ENCODE data around the gene CLCN3. TPM values are rescaled to one million over a fixed set of nuclear protein-coding genes. Genes with fewer than 3 reads are reported as not detected.

CLCN3 gene
- total and polyA plus RNA-seq, 4 donors, result 9.5 to 58.6 (median 22.5) TPM

- no peaks in the 10 kb centered on the region for H3K9me3 ChIP-seq (ENCODE audit: control insufficient read depth in 4 of 4, low read length in 3 of 4)
- DNase-seq (ENCODE audit: low spot score), result no peak
- 96% methylated on average over 2 of the region's 2 CpGs for WGBS
- no peak overlapping the region for H3K4me3 ChIP-seq (ENCODE audit: low read depth in 1 of 3, low read length in 3 of 3)
- H3K36me3 ChIP-seq (ENCODE audit: control insufficient read depth in 4 of 4, insufficient read depth in 3 of 4, low read depth in 1 of 4, low read length in 3 of 4), result peaks cover 0 to 11% (median 10%) of the 10 kb centered on the region in 4 donors
- TF ChIP-seq EGR1 (IDR thresholded peaks at IDR 0.05; ENCODE audit: low read depth in 2 of 2), result no peak
- no peak for TF ChIP-seq SP1 (IDR thresholded peaks at IDR 0.05)
- no peak for TF ChIP-seq HNF4G (IDR thresholded peaks at IDR 0.05)
- no peak for TF ChIP-seq NR2F2 (IDR thresholded peaks at IDR 0.05)
- TF ChIP-seq FOXA1 (IDR thresholded peaks at IDR 0.05), result no peak
- TF ChIP-seq GABPA (IDR thresholded peaks at IDR 0.05 in 1 of 2, conservative IDR thresholded peaks at IDR 0.05 in 1 of 2), result no peak
- TF ChIP-seq HNF4A (conservative IDR thresholded peaks at IDR 0.05), result no peak
- no peak for TF ChIP-seq TAF1 (conservative IDR thresholded peaks at IDR 0.05)
- TF ChIP-seq JUND (IDR thresholded peaks at IDR 0.05), result no peak
- TF ChIP-seq RAD21 (IDR thresholded peaks at IDR 0.05), result no peak
- TF ChIP-seq ATF3 (IDR thresholded peaks at IDR 0.05), result no peak
- TF ChIP-seq FOXA2 (IDR thresholded peaks at IDR 0.05), result no peak
- no peak for TF ChIP-seq RXRA (IDR thresholded peaks at IDR 0.05)
- TF ChIP-seq REST (IDR thresholded peaks at IDR 0.05), result no peak
- TF ChIP-seq YY1 (IDR thresholded peaks at IDR 0.05), result no peak
- no peak for TF ChIP-seq ZBTB33 (IDR thresholded peaks at IDR 0.05)
- H3K9ac ChIP-seq (ENCODE audit: low read depth in 1 of 2, low read length in 2 of 2), result no peak overlapping the region
- no peak overlapping the region for H3K27ac ChIP-seq (ENCODE audit: low read depth in 1 of 2, low read length in 2 of 2)
- H3K27me3 ChIP-seq (ENCODE audit: control insufficient read depth in 4 of 4, insufficient read depth in 4 of 4, low read length in 3 of 4), result no peaks in the 10 kb centered on the region
- H3K4me1 ChIP-seq (ENCODE audit: control insufficient read depth in 4 of 4, insufficient read depth in 4 of 4, low read length in 3 of 4), result no peaks in the 10 kb centered on the region
These were observed 87.7 kb downstream of the CLCN3 start for GRCh38 chr4:169707958-169708643.

- no peaks in the 10 kb centered on the region for H3K9me3 ChIP-seq (ENCODE audit: control insufficient read depth in 4 of 4, low read length in 3 of 4)
- no peaks in the 10 kb centered on the region for H3K4me1 ChIP-seq (ENCODE audit: control insufficient read depth in 4 of 4, insufficient read depth in 4 of 4, low read length in 3 of 4)
- 97% methylated on average over 2 of the region's 2 CpGs for WGBS
- H3K36me3 ChIP-seq (ENCODE audit: control insufficient read depth in 4 of 4, insufficient read depth in 3 of 4, low read depth in 1 of 4, low read length in 3 of 4), result peaks cover 1 to 20% (median 7%) of the 10 kb centered on the region in 4 donors
- H3K9ac ChIP-seq (ENCODE audit: low read depth in 1 of 2, low read length in 2 of 2), result no peak overlapping the region
- no peak overlapping the region for H3K27ac ChIP-seq (ENCODE audit: low read depth in 1 of 2, low read length in 2 of 2)
- no peak overlapping the region for H3K4me3 ChIP-seq (ENCODE audit: low read depth in 1 of 3, low read length in 3 of 3)
- DNase-seq (ENCODE audit: low spot score), result no peak
- no peaks in the 10 kb centered on the region for H3K27me3 ChIP-seq (ENCODE audit: control insufficient read depth in 4 of 4, insufficient read depth in 4 of 4, low read length in 3 of 4)
- TF ChIP-seq SP1 (IDR thresholded peaks at IDR 0.05), result no peak
- TF ChIP-seq ATF3 (IDR thresholded peaks at IDR 0.05), result no peak
- no peak for TF ChIP-seq RAD21 (IDR thresholded peaks at IDR 0.05)
- TF ChIP-seq REST (IDR thresholded peaks at IDR 0.05), result no peak
- no peak for TF ChIP-seq RXRA (IDR thresholded peaks at IDR 0.05)
- no peak for TF ChIP-seq MAX (IDR thresholded peaks at IDR 0.05)
- TF ChIP-seq TAF1 (conservative IDR thresholded peaks at IDR 0.05), result no peak
- TF ChIP-seq HNF4G (IDR thresholded peaks at IDR 0.05), result no peak
- TF ChIP-seq YY1 (IDR thresholded peaks at IDR 0.05), result no peak
- no peak for TF ChIP-seq ZBTB33 (IDR thresholded peaks at IDR 0.05)
- no peak for TF ChIP-seq FOXA1 (IDR thresholded peaks at IDR 0.05)
These were observed 95.4 kb downstream of the CLCN3 start for GRCh38 chr4:169715826-169716225.
